Raji (cell line): ENCODE results near the gene LRRC41.
A peak's percentile ranks its signal among the peaks of the same experiment; 100 is the strongest.

Experiments
- POLR2A ChIP-seq: IDR thresholded peaks from 2 replicates; pipeline ENCODE4 v1.6.1; 2011; ENCODE audit warnings: low read depth, low read length, control low read depth; ENCODE audit not compliant: insufficient read depth

The LRRC41 gene

GRCh38 chr1:46317323-46317722, 13.9 kb upstream of the LRRC41 start:
- no peak for TF ChIP-seq POLR2A

- TF ChIP-seq POLR2A, result no peak
These were observed 12.4 kb upstream of the LRRC41 start for GRCh38 chr1:46315669-46316403.

- no peak for TF ChIP-seq POLR2A
These were observed 6.9 kb upstream of the LRRC41 start for GRCh38 chr1:46310321-46310720.

- no peak for TF ChIP-seq POLR2A
These were observed 6.2 kb upstream of the LRRC41 start for GRCh38 chr1:46309401-46310159.

- no peak for TF ChIP-seq POLR2A
These were observed 2.7 kb upstream of the LRRC41 start for GRCh38 chr1:46306159-46306530.

GRCh38 chr1:46303872-46304326, 483 bp upstream of the LRRC41 start:
- no peak; the same call in 1 of the 2 replicates for TF ChIP-seq POLR2A

- TF ChIP-seq POLR2A, result no peak
These were observed 777 bp downstream of the LRRC41 start for GRCh38 chr1:46302641-46303037.

GRCh38 chr1:46301808-46302640, 1.4 kb downstream of the LRRC41 start:
- 0 out of 2 replicates have a peak, but pooled peaks have one; percentile 37 for TF ChIP-seq POLR2A

- TF ChIP-seq POLR2A, result no peak
These were observed 2.0 kb downstream of the LRRC41 start for GRCh38 chr1:46301406-46301807.

- no peak for TF ChIP-seq POLR2A
These were observed 2.6 kb downstream of the LRRC41 start for GRCh38 chr1:46300673-46301405.

- no peak for TF ChIP-seq POLR2A
These were observed 5.0 kb downstream of the LRRC41 start for GRCh38 chr1:46298387-46298786.

- no peak for TF ChIP-seq POLR2A
These were observed 8.1 kb downstream of the LRRC41 start for GRCh38 chr1:46295306-46295705.

- TF ChIP-seq POLR2A, result no peak
These were observed 13.4 kb downstream of the LRRC41 start for GRCh38 chr1:46289976-46290375.

GRCh38 chr1:46289134-46289494, 14.3 kb downstream of the LRRC41 start:
- TF ChIP-seq POLR2A, result no peak
